ENCODE data around the gene MYOM3. TPM values are rescaled to one million over a fixed set of nuclear protein-coding genes. Genes with fewer than 3 reads are reported as not detected.

The MYOM3 gene
- total RNA-seq, 1 donor from 2014 or later, result 0.69 TPM

DNA sequence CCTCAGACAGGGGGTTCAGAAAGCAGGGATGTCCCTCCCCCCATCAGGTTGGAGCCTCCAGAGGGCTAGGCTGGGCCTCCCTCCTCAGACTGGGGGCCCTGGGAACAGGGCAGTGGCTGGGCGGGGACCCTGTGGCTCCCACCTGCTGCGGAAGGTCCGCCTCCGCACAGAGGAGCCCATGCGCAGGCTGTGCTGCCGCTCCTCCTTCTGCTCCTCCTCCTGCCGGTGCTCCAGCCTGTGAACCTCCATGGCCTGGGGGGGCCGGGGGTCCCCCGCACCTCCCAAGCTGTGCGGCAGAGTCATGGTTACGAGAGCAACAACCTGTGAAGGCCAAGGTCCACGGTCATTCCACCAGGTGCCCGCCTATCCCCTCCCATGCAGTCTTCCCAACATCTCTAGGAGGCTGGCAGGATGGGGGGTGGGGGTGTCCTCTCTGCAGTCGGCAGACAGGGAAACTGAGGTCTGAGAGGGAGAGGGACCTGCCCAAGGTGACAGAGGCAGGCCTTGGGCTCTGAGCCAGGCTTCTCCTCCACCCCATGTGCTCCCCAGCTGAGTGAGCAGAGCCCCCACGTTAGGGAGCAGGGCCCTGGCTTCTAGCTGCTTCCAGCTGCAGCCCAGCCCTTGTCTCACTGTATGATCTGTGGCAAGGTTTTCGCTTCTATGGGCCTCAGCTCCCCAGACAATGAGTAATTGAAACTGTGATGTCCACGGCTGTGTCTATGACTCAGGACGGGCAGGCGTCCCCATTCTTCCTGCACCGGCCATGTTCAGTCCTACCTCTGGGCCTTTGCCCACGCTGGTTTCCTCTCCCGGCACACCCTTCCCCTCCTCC, 3.4 kb downstream of the MYOM3 start:
- H3K36me3 ChIP-seq, result no peaks in the 10 kb centered on the region
- no peak overlapping the region for H3K4me3 ChIP-seq
- DNase-seq, result peak; percentile 53
- no peaks in the 10 kb centered on the region for H3K9me3 ChIP-seq
- no peak overlapping the region for H3K27ac ChIP-seq
- no peaks in the 10 kb centered on the region for H3K27me3 ChIP-seq
- TF ChIP-seq, protein P1, sequence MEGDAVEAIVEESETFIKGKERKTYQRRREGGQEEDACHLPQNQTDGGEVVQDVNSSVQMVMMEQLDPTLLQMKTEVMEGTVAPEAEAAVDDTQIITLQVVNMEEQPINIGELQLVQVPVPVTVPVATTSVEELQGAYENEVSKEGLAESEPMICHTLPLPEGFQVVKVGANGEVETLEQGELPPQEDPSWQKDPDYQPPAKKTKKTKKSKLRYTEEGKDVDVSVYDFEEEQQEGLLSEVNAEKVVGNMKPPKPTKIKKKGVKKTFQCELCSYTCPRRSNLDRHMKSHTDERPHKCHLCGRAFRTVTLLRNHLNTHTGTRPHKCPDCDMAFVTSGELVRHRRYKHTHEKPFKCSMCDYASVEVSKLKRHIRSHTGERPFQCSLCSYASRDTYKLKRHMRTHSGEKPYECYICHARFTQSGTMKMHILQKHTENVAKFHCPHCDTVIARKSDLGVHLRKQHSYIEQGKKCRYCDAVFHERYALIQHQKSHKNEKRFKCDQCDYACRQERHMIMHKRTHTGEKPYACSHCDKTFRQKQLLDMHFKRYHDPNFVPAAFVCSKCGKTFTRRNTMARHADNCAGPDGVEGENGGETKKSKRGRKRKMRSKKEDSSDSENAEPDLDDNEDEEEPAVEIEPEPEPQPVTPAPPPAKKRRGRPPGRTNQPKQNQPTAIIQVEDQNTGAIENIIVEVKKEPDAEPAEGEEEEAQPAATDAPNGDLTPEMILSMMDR (IDR thresholded peaks at IDR 0.05), result no peak
- no peak for ATAC-seq
- intact Hi-C loops (cut with DNase I), result no loop called here
- peaks cover 5% of the 10 kb centered on the region for H3K4me1 ChIP-seq

DNA sequence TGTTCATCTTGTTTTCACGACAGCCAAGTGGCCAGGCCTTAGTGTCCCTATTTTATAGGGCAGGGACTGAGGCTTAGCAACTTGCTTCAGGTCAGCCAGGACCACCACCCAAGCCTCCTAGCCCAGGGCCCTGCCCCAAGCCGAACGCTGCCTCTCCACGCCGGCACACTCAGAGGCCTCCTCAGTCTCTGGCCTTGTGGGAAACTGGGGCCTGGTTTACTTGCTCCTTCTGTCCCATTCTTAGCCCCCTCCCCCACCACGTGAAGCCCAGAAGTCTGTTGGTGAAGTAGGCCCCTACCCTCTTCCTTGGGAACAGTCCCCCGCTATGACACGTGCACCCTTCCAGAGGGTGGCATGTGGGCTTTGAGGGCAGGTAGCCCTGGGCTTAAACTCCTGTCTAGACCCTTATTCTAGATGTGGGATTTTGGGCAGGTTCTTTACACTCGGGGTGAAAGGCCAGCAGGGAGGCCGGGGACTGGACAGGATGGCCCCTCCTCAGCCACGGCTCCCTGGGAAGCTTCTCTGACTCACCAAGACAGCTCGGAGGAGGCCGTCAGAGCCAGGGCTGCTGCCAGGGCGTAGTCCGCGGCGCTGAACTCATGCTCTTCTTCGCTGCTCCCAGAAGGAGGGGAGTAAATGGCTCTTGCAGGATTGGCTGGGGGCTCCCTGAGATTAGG, 4.3 kb downstream of the MYOM3 start:
- no peaks in the 10 kb centered on the region for H3K9me3 ChIP-seq
- no peak overlapping the region for H3K4me3 ChIP-seq
- TF ChIP-seq, protein P1 (IDR thresholded peaks at IDR 0.05), result no peak
- H3K27me3 ChIP-seq, result no peaks in the 10 kb centered on the region
- no peaks in the 10 kb centered on the region for H3K36me3 ChIP-seq
- no peak overlapping the region for H3K27ac ChIP-seq
- H3K4me1 ChIP-seq, result peaks cover 5% of the 10 kb centered on the region
- DNase-seq (no peak), ATAC-seq (no peak)
- intact Hi-C loops (cut with DNase I), result no loop called here

DNA sequence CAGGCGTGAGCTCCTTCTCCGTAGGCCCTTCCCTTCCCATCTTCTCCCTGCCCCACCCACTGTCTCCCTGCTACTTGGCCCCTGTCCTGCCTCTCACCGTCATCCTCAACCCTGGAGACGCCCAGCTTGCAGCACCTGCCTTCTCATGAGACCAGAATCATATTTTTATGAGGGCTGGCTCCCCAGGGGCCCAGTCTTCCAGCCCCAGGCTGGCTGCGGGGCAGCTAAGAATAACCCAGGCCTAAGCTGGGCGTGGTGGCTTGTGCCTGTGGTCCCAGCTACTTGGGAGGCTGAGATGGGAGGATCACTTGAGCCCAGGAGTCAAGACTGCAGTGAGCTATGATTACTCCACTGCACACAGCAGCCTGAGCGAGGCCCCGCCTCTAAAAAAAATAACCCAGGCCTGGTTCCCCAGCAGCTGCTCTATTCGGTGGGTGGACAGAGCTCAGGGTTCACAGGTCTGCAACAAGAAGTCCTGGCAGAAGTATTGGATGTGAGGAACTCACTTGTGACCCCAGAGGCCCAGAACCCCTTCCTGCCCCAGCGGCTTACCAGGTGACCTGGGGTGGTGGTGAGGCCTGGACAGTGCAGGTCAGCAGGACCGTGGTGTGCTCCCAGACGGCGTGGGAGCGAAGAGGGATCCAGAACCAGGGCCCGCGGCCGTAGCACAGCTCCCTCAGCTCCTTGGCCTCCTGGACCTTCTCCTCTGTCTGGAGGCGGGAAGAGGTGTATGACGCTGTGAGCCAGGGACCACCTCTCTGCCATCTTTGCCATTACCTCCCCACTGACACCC, 6.4 kb downstream of the MYOM3 start:
- intact Hi-C loops (cut with DNase I), result no loop called here
- no peak overlapping the region for H3K4me3 ChIP-seq

DNA sequence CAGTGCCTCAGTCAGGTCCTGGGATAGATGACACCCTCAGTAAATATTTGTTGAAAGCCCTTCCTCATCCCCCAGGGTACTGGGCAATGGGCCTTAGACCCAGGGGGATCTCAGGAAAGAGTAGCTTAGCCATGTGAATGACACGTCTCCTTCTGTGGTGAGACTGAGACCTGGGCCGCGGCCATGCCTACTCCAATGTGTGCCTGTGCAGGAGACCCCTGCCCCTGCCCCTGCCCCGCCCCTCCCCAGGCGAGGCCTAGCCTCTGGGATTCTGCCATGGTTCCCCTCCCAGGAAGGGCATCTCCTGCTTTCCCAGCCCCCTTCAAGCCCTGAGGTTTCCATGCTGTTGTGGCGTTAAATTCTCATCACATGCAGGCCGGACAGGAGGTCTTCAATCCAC, 7.1 kb downstream of the MYOM3 start:
- Histone ChIP-seq H3K9me3 (no peaks in the 10 kb centered on the region), H3K27ac (no peak overlapping the region), H3K4me3 (no peak overlapping the region), H3K27me3 (no peaks in the 10 kb centered on the region), H3K36me3 (no peaks in the 10 kb centered on the region), H3K4me1 (no peaks in the 10 kb centered on the region)
- ATAC-seq (no peak), DNase-seq (no peak)
- TF ChIP-seq, protein P1 (IDR thresholded peaks at IDR 0.05), result no peak
- intact Hi-C loops (cut with DNase I), result no loop called here

More for the DNA sequence above, 6.4 kb downstream of the MYOM3 start:
- H3K36me3 ChIP-seq, result no peaks in the 10 kb centered on the region
- H3K9me3 ChIP-seq, result no peaks in the 10 kb centered on the region
- no peaks in the 10 kb centered on the region for H3K4me1 ChIP-seq
- DNase-seq (no peak), ATAC-seq (no peak)
- H3K27ac ChIP-seq, result no peak overlapping the region
- TF ChIP-seq, protein P1 (IDR thresholded peaks at IDR 0.05), result no peak
- no peaks in the 10 kb centered on the region for H3K27me3 ChIP-seq

DNA sequence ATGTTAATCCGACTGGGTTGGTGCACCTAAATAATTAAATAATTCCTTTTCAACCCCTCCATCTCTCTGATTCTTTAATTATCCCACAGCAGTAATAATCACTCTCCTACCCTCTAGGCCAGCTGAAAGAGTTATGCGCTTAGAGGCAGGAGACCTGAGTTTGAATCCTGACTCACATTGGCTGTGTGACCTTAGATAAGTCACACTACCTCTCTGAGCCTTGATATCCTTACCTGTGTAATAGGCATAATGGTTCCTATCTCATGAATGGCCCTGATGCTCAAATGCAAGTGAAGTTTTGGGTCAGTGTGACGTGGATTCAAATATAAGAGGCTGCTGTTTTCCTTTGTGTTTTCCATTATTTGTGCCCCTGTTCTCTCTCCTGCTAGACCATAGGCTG, 8.1 kb downstream of the MYOM3 start:
- TF ChIP-seq, protein P1 (IDR thresholded peaks at IDR 0.05), result no peak
- H3K27ac ChIP-seq, result no peak overlapping the region
- no peak for ATAC-seq

More for the DNA sequence above, 8.1 kb downstream of the MYOM3 start:
- H3K4me3 ChIP-seq, result no peak overlapping the region
- H3K4me1 ChIP-seq, result no peaks in the 10 kb centered on the region
- H3K36me3 ChIP-seq, result no peaks in the 10 kb centered on the region
- intact Hi-C loops (cut with DNase I), result no loop called here
- H3K9me3 ChIP-seq, result no peaks in the 10 kb centered on the region
- no peak for DNase-seq
- H3K27me3 ChIP-seq, result no peaks in the 10 kb centered on the region

Measured in upper lobe of right lung (tissue), 1 donor.